SKM-1 treated with dmso at 0.1 percent for 144 hours (cell line): Measurements from ENCODE around the gene CHRNA9.
"Not testable (repeated sequence)": the region's sequence is repeated elsewhere in the genome, so short reads cannot be mapped to it uniquely, and the experiment has no call there.

Experiments used
- DNase-seq: peaks from one replicate; lab custom pipeline; 2025; ENCODE audit not compliant: unreplicated experiment; lab: John Stamatoyannopoulos, UW

Gene CHRNA9

GRCh38 chr4:40334591-40335524 is at the start of gene CHRNA9:
TSS of gene CHRNA9 (plus strand) at chr4:40335333. CDS start at chr4:40335468, 135 bp downstream.
- DNase-seq, result no peak

- DNase-seq, result no peak
Observed at GRCh38 chr4:40285692-40286091, 49.4 kb upstream of the CHRNA9 start.

GRCh38 chr4:40288566-40288965 is 46.6 kb upstream of the CHRNA9 start:
- no peak for DNase-seq

- DNase-seq, result peak; percentile 52
Observed at GRCh38 chr4:40289366-40290188, 45.6 kb upstream of the CHRNA9 start.

GRCh38 chr4:40290611-40291186 is 44.4 kb upstream of the CHRNA9 start:
- DNase-seq, result not testable (repeated sequence)

GRCh38 chr4:40292313-40292759 is 42.8 kb upstream of the CHRNA9 start:
- DNase-seq, result no peak

GRCh38 chr4:40294339-40294738 is 40.8 kb upstream of the CHRNA9 start:
- no peak for DNase-seq

GRCh38 chr4:40295030-40295429 is 40.1 kb upstream of the CHRNA9 start:
- not testable (repeated sequence) for DNase-seq

- no peak for DNase-seq
Observed at GRCh38 chr4:40295572-40295971, 39.6 kb upstream of the CHRNA9 start.

GRCh38 chr4:40299126-40299525 is 36.0 kb upstream of the CHRNA9 start:
- DNase-seq, result no peak

GRCh38 chr4:40299811-40300292 is 35.3 kb upstream of the CHRNA9 start:
- no peak for DNase-seq

GRCh38 chr4:40300371-40301162 is 34.6 kb upstream of the CHRNA9 start:
- no peak for DNase-seq

GRCh38 chr4:40301603-40302002 is 33.5 kb upstream of the CHRNA9 start:
- DNase-seq, result no peak

- no peak for DNase-seq
Observed at GRCh38 chr4:40303751-40304150, 31.4 kb upstream of the CHRNA9 start.

GRCh38 chr4:40305328-40306170 is 29.6 kb upstream of the CHRNA9 start:
- no peak for DNase-seq

GRCh38 chr4:40306226-40306625 is 28.9 kb upstream of the CHRNA9 start:
- DNase-seq, result no peak

- DNase-seq, result no peak
Observed at GRCh38 chr4:40306976-40307375, 28.2 kb upstream of the CHRNA9 start.

- no peak for DNase-seq
Observed at GRCh38 chr4:40307627-40308497, 27.3 kb upstream of the CHRNA9 start.
